GM19239 (cell line): Measurements from ENCODE around the gene RSRC2.
A peak's percentile ranks its signal among the peaks of the same experiment; 100 is the strongest.
"Not testable (repeated sequence)": the region's sequence is repeated elsewhere in the genome, so short reads cannot be mapped to it uniquely, and the experiment has no call there.

Experiments used
- DNase-seq: peaks from one replicate; pipeline ENCODE4 v3.0.0; 2011; ENCODE audit warnings: low spot score; ENCODE audit not compliant: insufficient read length
- FAIRE-seq: peaks from 2 replicates; lab custom pipeline; 2011; peaks lifted over from hg19 to GRCh38; lab: Jason Lieb, UNC

Gene RSRC2

GRCh38 chr12:122487807-122488206 lies 38.9 kb downstream of the RSRC2 start:
- not testable (repeated sequence) for DNase-seq, FAIRE-seq

- no peak for FAIRE-seq
- no peak for DNase-seq
Measured at GRCh38 chr12:122486805-122487426, 39.8 kb downstream of the RSRC2 start.

GRCh38 chr12:122486360-122486759 lies 40.4 kb downstream of the RSRC2 start:
- not testable (repeated sequence) for DNase-seq, FAIRE-seq

GRCh38 chr12:122484385-122484784 lies 42.4 kb downstream of the RSRC2 start:
- FAIRE-seq, DNase-seq: not testable (repeated sequence)

GRCh38 chr12:122483969-122484368 lies 42.8 kb downstream of the RSRC2 start:
- no peak for DNase-seq
- no peak for FAIRE-seq

GRCh38 chr12:122481861-122482260 lies 44.9 kb downstream of the RSRC2 start:
- DNase-seq (no peak), FAIRE-seq (no peak)

- FAIRE-seq (no peak), DNase-seq (no peak)
Measured at GRCh38 chr12:122480753-122481152, 46.0 kb downstream of the RSRC2 start.

GRCh38 chr12:122474324-122474716 lies 52.4 kb downstream of the RSRC2 start:
- no peak for DNase-seq
- FAIRE-seq = no peak

- FAIRE-seq (peak; percentile 33), DNase-seq (no peak)
Measured at GRCh38 chr12:122473543-122474323, 53.0 kb downstream of the RSRC2 start.

GRCh38 chr12:122471324-122472226 lies 55.2 kb downstream of the RSRC2 start:
- FAIRE-seq (peak; percentile 4), DNase-seq (peak; percentile 21)

- not testable (repeated sequence) for FAIRE-seq, DNase-seq
Measured at GRCh38 chr12:122470576-122470975, 56.2 kb downstream of the RSRC2 start.

- not testable (repeated sequence) for DNase-seq, FAIRE-seq
Measured at GRCh38 chr12:122469856-122470255, 56.9 kb downstream of the RSRC2 start.

- DNase-seq (no peak), FAIRE-seq (no peak)
Measured at GRCh38 chr12:122467983-122468382, 58.8 kb downstream of the RSRC2 start.

- not testable (repeated sequence) for DNase-seq, FAIRE-seq
Measured at GRCh38 chr12:122464317-122465042, 62.3 kb downstream of the RSRC2 start.

- no peak for FAIRE-seq
- DNase-seq = no peak
Measured at GRCh38 chr12:122460641-122461040, 66.1 kb downstream of the RSRC2 start.

- DNase-seq (no peak), FAIRE-seq (no peak)
Measured at GRCh38 chr12:122460061-122460460, 66.7 kb downstream of the RSRC2 start.

- FAIRE-seq (no peak), DNase-seq (no peak)
Measured at GRCh38 chr12:122459211-122459610, 67.5 kb downstream of the RSRC2 start.

GRCh38 chr12:122458105-122459035 lies 68.4 kb downstream of the RSRC2 start:
- DNase-seq (no peak), FAIRE-seq (no peak)

- FAIRE-seq (peak; percentile 44), DNase-seq (no peak)
Measured at GRCh38 chr12:122457627-122458026, 69.1 kb downstream of the RSRC2 start.
